Measurements from ENCODE around the gene GPS1.

GPS1 gene

GRCh38 chr17:82007228-82007494 is 44.5 kb upstream of the GPS1 start:
- no peak for TF ChIP-seq CTCF (conservative IDR thresholded peaks at IDR 0.05; ENCODE audit: control insufficient read depth, insufficient read depth, low read depth, low read length)
- DNase-seq (ENCODE audit: low read depth) = no peak

GRCh38 chr17:82007495-82008257 is 44.0 kb upstream of the GPS1 start:
- no peak overlapping the region for H3K4me3 ChIP-seq (ENCODE audit: control insufficient read depth, low read depth, low read length)
- no peak for TF ChIP-seq CTCF (conservative IDR thresholded peaks at IDR 0.05; ENCODE audit: control insufficient read depth, insufficient read depth, low read depth, low read length)
- no peak for DNase-seq (ENCODE audit: low read depth)

More at GRCh38 chr17:82007228-82007494, 44.5 kb upstream of the GPS1 start:
- H3K4me3 ChIP-seq (ENCODE audit: control insufficient read depth, low read depth, low read length) = no peak overlapping the region

- no peak overlapping the region for H3K4me3 ChIP-seq (ENCODE audit: control insufficient read depth, low read depth, low read length)
- no peak for TF ChIP-seq CTCF (conservative IDR thresholded peaks at IDR 0.05; ENCODE audit: control insufficient read depth, insufficient read depth, low read depth, low read length)
- no peak for DNase-seq (ENCODE audit: low read depth)
Measured at GRCh38 chr17:82008258-82008940, 43.3 kb upstream of the GPS1 start.

GRCh38 chr17:82008941-82009405 is 42.7 kb upstream of the GPS1 start:
- DNase-seq (ENCODE audit: low read depth) = no peak
- no peak overlapping the region for H3K4me3 ChIP-seq (ENCODE audit: control insufficient read depth, low read depth, low read length)
- TF ChIP-seq CTCF (conservative IDR thresholded peaks at IDR 0.05; ENCODE audit: control insufficient read depth, insufficient read depth, low read depth, low read length) = no peak

GRCh38 chr17:82009413-82009812 is 42.3 kb upstream of the GPS1 start:
- no peak overlapping the region for H3K4me3 ChIP-seq (ENCODE audit: control insufficient read depth, low read depth, low read length)
- no peak for DNase-seq (ENCODE audit: low read depth)
- no peak for TF ChIP-seq CTCF (conservative IDR thresholded peaks at IDR 0.05; ENCODE audit: control insufficient read depth, insufficient read depth, low read depth, low read length)

GRCh38 chr17:82010575-82011525 is 40.8 kb upstream of the GPS1 start:
- no peak for DNase-seq (ENCODE audit: low read depth)
- no peak for TF ChIP-seq CTCF (conservative IDR thresholded peaks at IDR 0.05; ENCODE audit: control insufficient read depth, insufficient read depth, low read depth, low read length)
- no peak overlapping the region for H3K4me3 ChIP-seq (ENCODE audit: control insufficient read depth, low read depth, low read length)
